Measurements from ENCODE around the gene KRTAP16-1. TPM values are rescaled to one million over a fixed set of nuclear protein-coding genes. Genes with fewer than 3 reads are reported as not detected.

KRTAP16-1 gene
- total and polyA plus RNA-seq, 2 of the 8 experiments (the other 6 are each of a cell fraction or from before 2014, with no cell fraction given): not detected

- H4K8ac ChIP-seq (ENCODE audit: extremely low read depth, insufficient read depth, low read length): no peak overlapping the region
- no peaks in the 10 kb centered on the region for H3K79me2 ChIP-seq (ENCODE audit: control insufficient read depth in 1 of 2, insufficient read depth in 2 of 2, low read length in 2 of 2)
- no peak overlapping the region for H3K27ac ChIP-seq (ENCODE audit: low read depth, low read length)
- CTCF ChIA-PET (ENCODE audit: partially characterized antibody): interaction anchor here (1.2 to 1.7 kb wide), 2 partner anchors 9 to 462 kb away, joined by 4 read pairs; no protein-coding TSS in a partner anchor
- H3K4me2 ChIP-seq (ENCODE audit: insufficient read depth in 1 of 2, low read depth in 2 of 2, low read length in 2 of 2): no peak overlapping the region
- POLR2A ChIA-PET (ENCODE audit: partially characterized antibody): no interaction called here
- H3K36me3 ChIP-seq (ENCODE audit: control insufficient read depth in 2 of 4, insufficient read depth in 4 of 4, low read length in 3 of 4): no peaks in the 10 kb centered on the region
- no peak overlapping the region for H3K4ac ChIP-seq (replicated peaks; ENCODE audit: insufficient read length, low read depth, low read length)
- H3K4me1 ChIP-seq (replicated peaks in 1 of 4; ENCODE audit: control insufficient read depth in 3 of 4, insufficient read depth in 4 of 4, low read length in 3 of 4): no peaks in the 10 kb centered on the region; a peak in 1 of 7 replicates
- no peaks in the 10 kb centered on the region for H3K23me2 ChIP-seq (ENCODE audit: low read depth, low read length)
- no peak overlapping the region for H2BK15ac ChIP-seq (ENCODE audit: low read length)
- no peak overlapping the region for H3K56ac ChIP-seq (replicated peaks; ENCODE audit: insufficient read length, low read depth, low read length)
- FAIRE-seq (no peak), DNase-seq (ENCODE audit: low read depth in 1 of 2, low spot score in 2 of 2) (no peak)
- no peak overlapping the region for H3K23ac ChIP-seq (ENCODE audit: insufficient read length)
- no peak overlapping the region for H2BK120ac ChIP-seq (replicated peaks; ENCODE audit: low read depth, low read length)
- H2BK20ac ChIP-seq (ENCODE audit: low read length): no peak overlapping the region
- H2BK12ac ChIP-seq (ENCODE audit: low read depth, low read length): no peak overlapping the region
- no peak overlapping the region for H2BK5ac ChIP-seq (ENCODE audit: low read depth, low read length)
- no peak overlapping the region for H4K5ac ChIP-seq (ENCODE audit: insufficient read length, low read depth, low read length)
- H3K14ac ChIP-seq (ENCODE audit: insufficient read length): no peak overlapping the region
- H3K27me3 ChIP-seq (replicated peaks in 1 of 4; ENCODE audit: control insufficient read depth in 3 of 4, extremely low read depth in 1 of 4, insufficient read depth in 3 of 4, low read length in 3 of 4): no peaks in the 10 kb centered on the region
- no peak overlapping the region for H2AFZ ChIP-seq (ENCODE audit: low read length)
- H4K91ac ChIP-seq (replicated peaks; ENCODE audit: insufficient read length, low read length): no peak overlapping the region
- H4K20me1 ChIP-seq (replicated peaks in 1 of 2; ENCODE audit: control insufficient read depth in 1 of 2, insufficient read depth in 2 of 2, low read length in 2 of 2): no peaks in the 10 kb centered on the region
- H3K9ac ChIP-seq (replicated peaks in 1 of 4; ENCODE audit: extremely low read depth in 1 of 4, low read depth in 3 of 4, low read length in 3 of 4): no peak overlapping the region
- TF ChIP-seq, protein P1, sequence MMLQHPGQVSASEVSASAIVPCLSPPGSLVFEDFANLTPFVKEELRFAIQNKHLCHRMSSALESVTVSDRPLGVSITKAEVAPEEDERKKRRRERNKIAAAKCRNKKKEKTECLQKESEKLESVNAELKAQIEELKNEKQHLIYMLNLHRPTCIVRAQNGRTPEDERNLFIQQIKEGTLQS (IDR thresholded peaks at IDR 0.05; ENCODE audit: insufficient read depth, low read depth, low read length): no peak
- TF ChIP-seq RFX5 (IDR thresholded peaks at IDR 0.05; ENCODE audit: borderline replicate concordance, low read depth, low read length) (no peak), HDAC2 (IDR thresholded peaks at IDR 0.05; ENCODE audit: borderline replicate concordance in 1 of 2, low read depth in 2 of 2, low read length in 2 of 2) (no peak)
- no peaks in the 10 kb centered on the region for H3K79me1 ChIP-seq (ENCODE audit: low read depth, low read length)
- no peak overlapping the region for H3K18ac ChIP-seq (ENCODE audit: extremely low read depth, low read length)
- H3K4me3 ChIP-seq (ENCODE audit: extremely low read depth in 1 of 4, insufficient read depth in 2 of 4, low read depth in 3 of 4, low read length in 4 of 4): no peak overlapping the region
- WGBS, 2 experiments (ENCODE audit: extremely low coverage in 1 of 2, insufficient coverage in 1 of 2, insufficient read length in 1 of 2, insufficient replicate concordance in 2 of 2, low coverage in 1 of 2, low lambda C conversion rate in 2 of 2, missing lambda C conversion rate in 1 of 2): 94% methylated on average over 6 of the region's 10 CpGs; no CpG with 5 or more reads in 1 of the 2 experiments
- no peaks in the 10 kb centered on the region for H3K9me3 ChIP-seq (ENCODE audit: insufficient read depth in 2 of 2, low read depth in 1 of 2, low read length in 1 of 2)
- H2AK5ac ChIP-seq (ENCODE audit: low read depth, low read length): no peak overlapping the region
Measured at GRCh38 chr17:41325126-41325525, 16.0 kb upstream of the KRTAP16-1 start.
